ENCODE results near the gene RTL5.

DNA sequence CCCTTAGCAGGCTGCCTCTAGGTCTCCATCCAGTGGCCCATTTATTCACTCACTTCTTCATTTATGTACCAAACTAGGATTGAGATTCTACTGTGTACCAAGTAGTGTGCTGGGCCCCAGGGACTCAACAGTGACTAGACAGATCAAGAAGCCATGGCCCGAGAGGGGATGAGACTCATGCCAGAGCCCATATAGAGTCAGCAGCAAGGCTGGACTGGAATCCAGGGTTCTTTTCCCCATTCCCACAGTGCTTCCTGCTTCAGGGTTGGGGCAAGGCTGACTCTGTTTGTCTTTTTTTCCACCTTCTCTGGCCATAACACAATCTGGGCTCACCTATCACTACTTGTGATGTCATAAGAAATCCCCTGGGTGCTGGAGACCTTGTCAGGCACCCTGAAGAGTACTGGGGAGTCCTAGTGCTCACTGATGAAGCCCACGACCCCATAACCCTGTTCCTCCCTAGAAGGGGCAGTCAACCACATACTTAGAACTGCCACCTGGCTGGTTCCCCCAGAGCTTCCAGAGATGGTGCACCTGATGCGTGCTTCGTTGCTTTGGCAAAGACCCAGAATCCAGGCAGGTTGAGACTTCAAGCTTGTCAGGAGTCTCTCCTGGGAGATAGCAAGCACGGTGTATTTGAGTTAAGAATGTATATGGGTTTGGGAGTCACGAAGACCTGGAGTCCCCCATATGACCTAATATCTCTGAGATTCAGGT, 6.2 kb downstream of the RTL5 start:
- TF ChIP-seq, protein P1, sequence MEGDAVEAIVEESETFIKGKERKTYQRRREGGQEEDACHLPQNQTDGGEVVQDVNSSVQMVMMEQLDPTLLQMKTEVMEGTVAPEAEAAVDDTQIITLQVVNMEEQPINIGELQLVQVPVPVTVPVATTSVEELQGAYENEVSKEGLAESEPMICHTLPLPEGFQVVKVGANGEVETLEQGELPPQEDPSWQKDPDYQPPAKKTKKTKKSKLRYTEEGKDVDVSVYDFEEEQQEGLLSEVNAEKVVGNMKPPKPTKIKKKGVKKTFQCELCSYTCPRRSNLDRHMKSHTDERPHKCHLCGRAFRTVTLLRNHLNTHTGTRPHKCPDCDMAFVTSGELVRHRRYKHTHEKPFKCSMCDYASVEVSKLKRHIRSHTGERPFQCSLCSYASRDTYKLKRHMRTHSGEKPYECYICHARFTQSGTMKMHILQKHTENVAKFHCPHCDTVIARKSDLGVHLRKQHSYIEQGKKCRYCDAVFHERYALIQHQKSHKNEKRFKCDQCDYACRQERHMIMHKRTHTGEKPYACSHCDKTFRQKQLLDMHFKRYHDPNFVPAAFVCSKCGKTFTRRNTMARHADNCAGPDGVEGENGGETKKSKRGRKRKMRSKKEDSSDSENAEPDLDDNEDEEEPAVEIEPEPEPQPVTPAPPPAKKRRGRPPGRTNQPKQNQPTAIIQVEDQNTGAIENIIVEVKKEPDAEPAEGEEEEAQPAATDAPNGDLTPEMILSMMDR (IDR thresholded peaks at IDR 0.05) = peak in 1 of 3 experiments; percentile 5
- TF ChIP-seq POLR2A (IDR thresholded peaks at IDR 0.05; ENCODE audit: low read depth) = no peak
- TF ChIP-seq POLR2AphosphoS5 (IDR thresholded peaks at IDR 0.05) = no peak
